ENCODE measurements around the gene C1QTNF6.

The C1QTNF6 gene

GRCh38 chr22:37186997-37187522, 987 bp downstream of the C1QTNF6 start:
- DNase-seq, result no peak

GRCh38 chr22:37186228-37186996, 1.6 kb downstream of the C1QTNF6 start:
- DNase-seq, result no peak

GRCh38 chr22:37185646-37186227, 2.3 kb downstream of the C1QTNF6 start:
- DNase-seq, result no peak

GRCh38 chr22:37184816-37185541, 3.1 kb downstream of the C1QTNF6 start:
- no peak for DNase-seq

GRCh38 chr22:37184380-37184755, 3.7 kb downstream of the C1QTNF6 start:
- DNase-seq, result no peak

GRCh38 chr22:37183432-37184379, 4.3 kb downstream of the C1QTNF6 start:
- DNase-seq, result no peak

- DNase-seq, result no peak
Observed at GRCh38 chr22:37182949-37183245, 5.2 kb downstream of the C1QTNF6 start.

GRCh38 chr22:37182101-37182948, 5.7 kb downstream of the C1QTNF6 start:
- DNase-seq, result no peak

- no peak for DNase-seq
Observed at GRCh38 chr22:37181681-37182080, 6.4 kb downstream of the C1QTNF6 start.

- DNase-seq, result no peak
Observed at GRCh38 chr22:37180531-37181231, 7.4 kb downstream of the C1QTNF6 start.

GRCh38 chr22:37179622-37180420, 8.2 kb downstream of the C1QTNF6 start:
- DNase-seq, result no peak

GRCh38 chr22:37179126-37179470, 8.9 kb downstream of the C1QTNF6 start:
- DNase-seq, result no peak

- DNase-seq, result no peak
Observed at GRCh38 chr22:37178350-37179125, 9.5 kb downstream of the C1QTNF6 start.

GRCh38 chr22:37177755-37178154, 10.3 kb downstream of the C1QTNF6 start:
- no peak for DNase-seq

GRCh38 chr22:37177221-37177620, 10.8 kb downstream of the C1QTNF6 start:
- no peak for DNase-seq

- DNase-seq, result no peak
Observed at GRCh38 chr22:37176464-37177061, 11.5 kb downstream of the C1QTNF6 start.

GRCh38 chr22:37175414-37176281, 12.4 kb downstream of the C1QTNF6 start:
- DNase-seq, result no peak

- DNase-seq, result no peak
Observed at GRCh38 chr22:37174964-37175363, 13.1 kb downstream of the C1QTNF6 start.

Data from NCI-H1048 (cell line).